SK-N-SH (cell line): ENCODE results near the gene COL8A1.

ENCODE experiments used
- EP300 ChIP-seq, 2 experiments: IDR thresholded peaks; 2 replicates each; pipeline versions ENCODE4 v1.4.0 to v1.6.1; 2012; ENCODE audit warnings: borderline replicate concordance in 1 of 2, low read depth in 1 of 2, low read length in 1 of 2
- EZH2phosphoT487 ChIP-seq: fragments of 200-600 bp; sonication (generic); IDR thresholded peaks from 2 replicates; pipeline ENCODE4 v1.6.1; 2017; ENCODE audit warnings: low read depth, mixed run types, mild to moderate bottlenecking, antibody characterized with exemption, moderate library complexity, borderline replicate concordance
- FOXJ3 ChIP-seq: sonication (generic); formaldehyde crosslinking; IDR thresholded peaks from 2 replicates; pipeline ENCODE4 v1.5.1; 2020; ENCODE audit warnings: mild to moderate bottlenecking, missing genetic modification reagents
- GATA2 ChIP-seq: sonication (generic); formaldehyde crosslinking; IDR thresholded peaks from 2 replicates; pipeline ENCODE4 v1.5.0; 2020; ENCODE audit warnings: mild to moderate bottlenecking, missing genetic modification reagents
- JUND ChIP-seq: IDR thresholded peaks from 2 replicates; pipeline ENCODE4 v1.4.0; 2012
- POLR2AphosphoS5 ChIP-seq: IDR thresholded peaks from 2 replicates; pipeline ENCODE4 v1.6.1; 2012; ENCODE audit warnings: low read depth, low read length
- RFX5 ChIP-seq: IDR thresholded peaks from 2 replicates; pipeline ENCODE4 v1.6.1; 2012; ENCODE audit warnings: mild to moderate bottlenecking, improper control_type of control experiment, low read length
- YY1 ChIP-seq: IDR thresholded peaks from 2 replicates; pipeline ENCODE4 v1.4.0; 2012; ENCODE audit warnings: low read depth, mild to moderate bottlenecking
- TF ChIP-seq, protein P1 (sequence below): fragments of 200-600 bp; sonication (generic); IDR thresholded peaks from 2 replicates; pipeline ENCODE4 v1.6.1; 2017; ENCODE audit warnings: antibody characterized with exemption, mild to moderate bottlenecking, moderate library complexity
- TF ChIP-seq, protein P2 (sequence below): IDR thresholded peaks from 2 replicates; pipeline ENCODE4; 2012
- TF ChIP-seq, protein P3 (sequence below): fragments of 150-350 bp; IDR thresholded peaks from 2 replicates; pipeline ENCODE4 v1.6.1; 2017; ENCODE audit warnings: antibody characterized with exemption, low read length, low read depth, borderline replicate concordance

DNA sequence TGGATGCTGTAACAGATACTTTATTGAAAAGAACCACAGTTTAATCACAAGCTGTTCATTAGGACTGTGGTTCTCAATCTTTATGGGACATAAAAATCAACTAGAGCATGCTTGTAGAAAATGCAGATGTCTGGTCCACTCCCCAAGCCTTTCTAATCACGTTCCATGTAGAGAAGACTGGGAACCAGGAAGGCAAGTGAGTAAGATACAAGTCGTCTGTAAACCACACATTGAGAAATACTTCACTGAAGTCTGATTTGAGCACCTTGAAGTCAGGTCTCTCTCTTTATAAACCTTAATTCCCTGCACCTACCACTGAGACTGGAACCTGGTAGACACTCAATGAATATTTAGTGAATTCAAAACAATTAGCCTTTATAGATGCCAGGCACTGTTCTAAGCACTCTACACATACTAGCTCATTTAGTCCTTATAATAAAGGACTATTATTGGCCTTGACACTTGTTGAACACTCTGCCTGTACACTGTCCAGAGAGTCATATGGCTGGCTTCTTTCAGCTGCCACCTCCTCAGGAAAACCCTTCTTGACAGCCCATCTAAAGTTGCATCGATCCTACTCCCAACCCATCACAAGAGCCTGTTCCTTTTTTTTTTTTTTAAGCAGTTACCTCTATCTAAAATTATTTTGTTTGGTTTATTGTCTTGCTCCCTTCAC is 120.2 kb downstream of the COL8A1 start:
- TF ChIP-seq EZH2phosphoT487 (no peak), JUND (no peak), EP300 (IDR thresholded peaks at IDR 0.05; ENCODE audit: borderline replicate concordance in 1 of 2, low read depth in 1 of 2, low read length in 1 of 2) (no peak), GATA2 (CRISPR knock-in tag) (no peak), RFX5 (no peak), POLR2AphosphoS5 (no peak), FOXJ3 (CRISPR knock-in tag) (no peak), YY1 (no peak)
- TF ChIP-seq, protein P1, sequence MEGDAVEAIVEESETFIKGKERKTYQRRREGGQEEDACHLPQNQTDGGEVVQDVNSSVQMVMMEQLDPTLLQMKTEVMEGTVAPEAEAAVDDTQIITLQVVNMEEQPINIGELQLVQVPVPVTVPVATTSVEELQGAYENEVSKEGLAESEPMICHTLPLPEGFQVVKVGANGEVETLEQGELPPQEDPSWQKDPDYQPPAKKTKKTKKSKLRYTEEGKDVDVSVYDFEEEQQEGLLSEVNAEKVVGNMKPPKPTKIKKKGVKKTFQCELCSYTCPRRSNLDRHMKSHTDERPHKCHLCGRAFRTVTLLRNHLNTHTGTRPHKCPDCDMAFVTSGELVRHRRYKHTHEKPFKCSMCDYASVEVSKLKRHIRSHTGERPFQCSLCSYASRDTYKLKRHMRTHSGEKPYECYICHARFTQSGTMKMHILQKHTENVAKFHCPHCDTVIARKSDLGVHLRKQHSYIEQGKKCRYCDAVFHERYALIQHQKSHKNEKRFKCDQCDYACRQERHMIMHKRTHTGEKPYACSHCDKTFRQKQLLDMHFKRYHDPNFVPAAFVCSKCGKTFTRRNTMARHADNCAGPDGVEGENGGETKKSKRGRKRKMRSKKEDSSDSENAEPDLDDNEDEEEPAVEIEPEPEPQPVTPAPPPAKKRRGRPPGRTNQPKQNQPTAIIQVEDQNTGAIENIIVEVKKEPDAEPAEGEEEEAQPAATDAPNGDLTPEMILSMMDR, result no peak
- TF ChIP-seq, protein P2, sequence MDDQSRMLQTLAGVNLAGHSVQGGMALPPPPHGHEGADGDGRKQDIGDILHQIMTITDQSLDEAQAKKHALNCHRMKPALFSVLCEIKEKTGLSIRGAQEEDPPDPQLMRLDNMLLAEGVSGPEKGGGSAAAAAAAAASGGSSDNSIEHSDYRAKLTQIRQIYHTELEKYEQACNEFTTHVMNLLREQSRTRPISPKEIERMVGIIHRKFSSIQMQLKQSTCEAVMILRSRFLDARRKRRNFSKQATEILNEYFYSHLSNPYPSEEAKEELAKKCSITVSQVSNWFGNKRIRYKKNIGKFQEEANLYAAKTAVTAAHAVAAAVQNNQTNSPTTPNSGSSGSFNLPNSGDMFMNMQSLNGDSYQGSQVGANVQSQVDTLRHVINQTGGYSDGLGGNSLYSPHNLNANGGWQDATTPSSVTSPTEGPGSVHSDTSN, result no peak
- TF ChIP-seq, protein P3, sequence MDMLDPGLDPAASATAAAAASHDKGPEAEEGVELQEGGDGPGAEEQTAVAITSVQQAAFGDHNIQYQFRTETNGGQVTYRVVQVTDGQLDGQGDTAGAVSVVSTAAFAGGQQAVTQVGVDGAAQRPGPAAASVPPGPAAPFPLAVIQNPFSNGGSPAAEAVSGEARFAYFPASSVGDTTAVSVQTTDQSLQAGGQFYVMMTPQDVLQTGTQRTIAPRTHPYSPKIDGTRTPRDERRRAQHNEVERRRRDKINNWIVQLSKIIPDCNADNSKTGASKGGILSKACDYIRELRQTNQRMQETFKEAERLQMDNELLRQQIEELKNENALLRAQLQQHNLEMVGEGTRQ, result no peak
